Measurements from ENCODE around the gene EMC8.

DNA sequence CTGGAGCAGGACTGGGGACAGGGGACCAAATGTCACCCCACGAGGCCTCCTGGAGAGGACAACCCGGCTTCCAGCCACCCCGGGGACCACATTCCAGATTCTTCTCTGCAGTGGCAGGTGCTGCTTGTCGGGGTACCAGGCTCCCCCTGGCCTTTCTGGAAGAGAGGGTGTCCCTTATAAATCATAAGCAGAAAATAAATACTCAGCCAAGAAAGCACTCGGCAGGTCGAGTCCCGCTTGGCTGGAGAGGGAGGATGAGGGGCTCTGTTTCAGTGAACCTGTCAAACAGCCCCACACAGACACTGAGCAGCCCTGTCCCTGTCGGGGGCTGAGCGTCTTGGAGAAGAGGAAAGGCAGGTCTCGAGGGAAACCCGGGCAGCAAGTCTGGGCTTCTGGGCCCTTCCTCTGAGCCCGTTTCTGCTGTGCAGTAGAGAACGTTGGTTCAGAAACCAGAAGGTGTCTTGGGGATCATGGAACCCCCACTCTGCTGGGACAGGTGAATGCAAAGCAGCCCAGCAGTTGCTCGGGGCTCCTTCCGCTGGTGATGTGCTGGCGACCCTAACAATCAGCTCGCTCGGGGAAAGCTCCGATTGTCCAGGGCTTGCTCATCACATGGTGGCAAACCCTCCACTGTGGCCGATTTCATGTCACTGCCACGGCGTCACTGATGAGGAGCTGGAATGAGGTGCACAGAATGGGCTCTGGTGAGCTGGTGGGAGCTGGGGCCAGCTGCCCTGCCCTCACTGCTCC lies 36.8 kb upstream of the EMC8 start:
- TF ChIP-seq POLR2AphosphoS5 (IDR thresholded peaks at IDR 0.05) (no peak), POLR2A (IDR thresholded peaks at IDR 0.05) (no peak), EP300 (IDR thresholded peaks at IDR 0.05) (no peak)
- TF ChIP-seq, protein P1, sequence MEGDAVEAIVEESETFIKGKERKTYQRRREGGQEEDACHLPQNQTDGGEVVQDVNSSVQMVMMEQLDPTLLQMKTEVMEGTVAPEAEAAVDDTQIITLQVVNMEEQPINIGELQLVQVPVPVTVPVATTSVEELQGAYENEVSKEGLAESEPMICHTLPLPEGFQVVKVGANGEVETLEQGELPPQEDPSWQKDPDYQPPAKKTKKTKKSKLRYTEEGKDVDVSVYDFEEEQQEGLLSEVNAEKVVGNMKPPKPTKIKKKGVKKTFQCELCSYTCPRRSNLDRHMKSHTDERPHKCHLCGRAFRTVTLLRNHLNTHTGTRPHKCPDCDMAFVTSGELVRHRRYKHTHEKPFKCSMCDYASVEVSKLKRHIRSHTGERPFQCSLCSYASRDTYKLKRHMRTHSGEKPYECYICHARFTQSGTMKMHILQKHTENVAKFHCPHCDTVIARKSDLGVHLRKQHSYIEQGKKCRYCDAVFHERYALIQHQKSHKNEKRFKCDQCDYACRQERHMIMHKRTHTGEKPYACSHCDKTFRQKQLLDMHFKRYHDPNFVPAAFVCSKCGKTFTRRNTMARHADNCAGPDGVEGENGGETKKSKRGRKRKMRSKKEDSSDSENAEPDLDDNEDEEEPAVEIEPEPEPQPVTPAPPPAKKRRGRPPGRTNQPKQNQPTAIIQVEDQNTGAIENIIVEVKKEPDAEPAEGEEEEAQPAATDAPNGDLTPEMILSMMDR (IDR thresholded peaks at IDR 0.05): no peak

All from gastroesophageal sphincter (tissue), 3 donors.